T-helper 2 cell (primary cell): ENCODE measurements around the gene NINJ2.
"Not testable (repeated sequence)": the region's sequence is repeated elsewhere in the genome, so short reads cannot be mapped to it uniquely, and the experiment has no call there.

Source experiments
- DNase-seq, 5 experiments: peaks; one replicate each; pipeline versions ENCODE4 v3.0.0 to v3.0.0-alpha.2; 2012 to 2022

NINJ2 gene

GRCh38 chr12:639988-640387 is 23.3 kb downstream of the NINJ2 start:
- no peak for DNase-seq

GRCh38 chr12:639566-639965 is 23.7 kb downstream of the NINJ2 start:
- peak in 1 of 5 experiments; percentile 37 for DNase-seq

GRCh38 chr12:638953-639557 is 24.2 kb downstream of the NINJ2 start:
- DNase-seq = no peak

GRCh38 chr12:636632-637031 is 26.6 kb downstream of the NINJ2 start:
- no peak for DNase-seq

- DNase-seq = no peak
Measured at GRCh38 chr12:633731-634130, 29.5 kb downstream of the NINJ2 start.

GRCh38 chr12:632102-632696 is 31.0 kb downstream of the NINJ2 start:
- DNase-seq = no peak

GRCh38 chr12:630656-631632 is 32.3 kb downstream of the NINJ2 start:
- DNase-seq = peak; percentile 44 to 88 (median 62)

- DNase-seq = not testable (repeated sequence)
Measured at GRCh38 chr12:628742-629078, 34.5 kb downstream of the NINJ2 start.

- no peak for DNase-seq
Measured at GRCh38 chr12:627863-628741, 35.1 kb downstream of the NINJ2 start.

GRCh38 chr12:627285-627684 is 36.0 kb downstream of the NINJ2 start:
- DNase-seq = no peak

GRCh38 chr12:625998-626397 is 37.2 kb downstream of the NINJ2 start:
- no peak for DNase-seq

- DNase-seq = no peak
Measured at GRCh38 chr12:623865-624372, 39.3 kb downstream of the NINJ2 start.

GRCh38 chr12:623172-623864 is 39.9 kb downstream of the NINJ2 start:
- no peak for DNase-seq

GRCh38 chr12:622416-622815 is 40.8 kb downstream of the NINJ2 start:
- peak in 1 of 5 experiments; percentile 47 for DNase-seq

- DNase-seq = no peak
Measured at GRCh38 chr12:619346-619745, 43.9 kb downstream of the NINJ2 start.

- no peak for DNase-seq
Measured at GRCh38 chr12:618605-619004, 44.6 kb downstream of the NINJ2 start.

GRCh38 chr12:617304-617915 is 45.8 kb downstream of the NINJ2 start:
- DNase-seq = no peak

GRCh38 chr12:615620-616019 is 47.6 kb downstream of the NINJ2 start:
- DNase-seq = no peak

GRCh38 chr12:614411-614970 is 48.8 kb downstream of the NINJ2 start:
- DNase-seq = peak in 1 of 5 experiments; percentile 38

GRCh38 chr12:613996-614395 is 49.2 kb downstream of the NINJ2 start:
- no peak for DNase-seq

GRCh38 chr12:612886-613285 is 50.4 kb downstream of the NINJ2 start:
- DNase-seq = no peak
